Measurements from ENCODE around the gene NAV2.

DNA sequence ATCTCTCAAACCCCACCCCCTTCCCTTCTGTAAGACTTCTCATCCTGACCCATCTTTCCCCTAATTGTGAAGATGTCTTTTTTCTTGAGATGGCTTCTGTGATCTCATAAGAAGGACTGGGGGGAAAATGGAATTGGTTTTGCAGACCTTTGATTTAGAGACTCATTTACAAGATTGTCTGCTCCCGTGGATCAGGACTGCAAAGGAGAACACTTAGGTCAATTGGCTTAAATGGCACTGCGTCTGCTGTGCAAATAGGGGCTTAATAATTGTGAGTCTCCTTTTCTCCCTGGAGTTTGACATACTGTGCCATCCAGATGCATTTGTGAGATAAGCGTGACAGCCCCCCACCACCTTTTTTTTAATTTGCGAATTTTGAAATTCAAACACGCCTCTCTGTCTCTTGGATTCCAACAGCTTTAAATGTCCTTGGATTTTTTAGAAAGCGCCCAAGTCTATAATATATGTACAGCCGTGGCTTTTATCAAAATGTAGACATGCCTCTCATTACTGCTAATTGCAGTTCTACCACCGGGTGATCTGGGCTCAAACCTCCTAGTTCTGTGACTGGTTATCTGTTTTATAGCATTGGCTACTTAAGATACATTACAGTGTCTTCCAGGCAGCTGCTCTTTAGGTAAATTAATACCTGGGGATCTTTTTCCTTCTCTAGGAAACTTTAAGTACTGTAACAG is 297.7 kb downstream of the NAV2 start:
- TF ChIP-seq, protein P1, sequence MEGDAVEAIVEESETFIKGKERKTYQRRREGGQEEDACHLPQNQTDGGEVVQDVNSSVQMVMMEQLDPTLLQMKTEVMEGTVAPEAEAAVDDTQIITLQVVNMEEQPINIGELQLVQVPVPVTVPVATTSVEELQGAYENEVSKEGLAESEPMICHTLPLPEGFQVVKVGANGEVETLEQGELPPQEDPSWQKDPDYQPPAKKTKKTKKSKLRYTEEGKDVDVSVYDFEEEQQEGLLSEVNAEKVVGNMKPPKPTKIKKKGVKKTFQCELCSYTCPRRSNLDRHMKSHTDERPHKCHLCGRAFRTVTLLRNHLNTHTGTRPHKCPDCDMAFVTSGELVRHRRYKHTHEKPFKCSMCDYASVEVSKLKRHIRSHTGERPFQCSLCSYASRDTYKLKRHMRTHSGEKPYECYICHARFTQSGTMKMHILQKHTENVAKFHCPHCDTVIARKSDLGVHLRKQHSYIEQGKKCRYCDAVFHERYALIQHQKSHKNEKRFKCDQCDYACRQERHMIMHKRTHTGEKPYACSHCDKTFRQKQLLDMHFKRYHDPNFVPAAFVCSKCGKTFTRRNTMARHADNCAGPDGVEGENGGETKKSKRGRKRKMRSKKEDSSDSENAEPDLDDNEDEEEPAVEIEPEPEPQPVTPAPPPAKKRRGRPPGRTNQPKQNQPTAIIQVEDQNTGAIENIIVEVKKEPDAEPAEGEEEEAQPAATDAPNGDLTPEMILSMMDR (IDR thresholded peaks at IDR 0.05) = no peak
- TF ChIP-seq POLR2A (IDR thresholded peaks at IDR 0.05) = no peak

Data from testis (tissue), 2 donors.